MM.1S (cell line): Measurements from ENCODE around the gene SMYD1.

ENCODE experiments used
- DNase-seq: peaks from one replicate; pipeline ENCODE4 v3.0.0-alpha.2; 2015
- H2AFZ ChIP-seq: fragments of 300-600 bp; sonication (generic); 2 replicates; pipeline ENCODE4 v1.6.0; 2016; ENCODE audit warnings: antibody characterized with exemption, low read length
- H3F3A ChIP-seq: fragments of 300-600 bp; sonication (generic); 2 replicates; pipeline ENCODE4 v1.6.1; 2016; ENCODE audit warnings: mild to moderate bottlenecking, antibody characterized with exemption, low read length, moderate library complexity, mixed read lengths; ENCODE audit not compliant: insufficient read depth
- H3K27ac ChIP-seq: fragments of 300-600 bp; sonication (generic); 2 replicates; pipeline ENCODE4 v1.5.1; 2016; ENCODE audit warnings: mild to moderate bottlenecking, low read length
- H3K27me3 ChIP-seq: fragments of 300-600 bp; sonication (generic); replicated peaks from 2 replicates; pipeline ENCODE4 v1.6.0; 2016; ENCODE audit warnings: low read length; ENCODE audit not compliant: insufficient read depth
- H3K36me3 ChIP-seq: fragments of 300-600 bp; sonication (generic); replicated peaks from 2 replicates; pipeline ENCODE4 v1.6.1; 2016; ENCODE audit warnings: mild to moderate bottlenecking, low read length, mixed read lengths; ENCODE audit not compliant: insufficient read depth
- H3K4me1 ChIP-seq: fragments of 300-600 bp; sonication (generic); 2 replicates; pipeline ENCODE4 v1.6.1; 2016; ENCODE audit warnings: low read length, mixed read lengths
- H3K4me2 ChIP-seq: fragments of 300-600 bp; sonication (generic); 2 replicates; pipeline ENCODE4 v1.6.0; 2016; ENCODE audit warnings: low read depth, low read length
- H3K4me3 ChIP-seq: fragments of 300-600 bp; sonication (generic); 2 replicates; pipeline ENCODE4 v1.5.1; 2016; ENCODE audit warnings: low read length, mixed read lengths
- H3K79me2 ChIP-seq: fragments of 300-600 bp; sonication (generic); 2 replicates; pipeline ENCODE4 v1.6.1; 2016; ENCODE audit warnings: mixed run types, low read length, mixed read lengths
- H3K9ac ChIP-seq: fragments of 300-600 bp; sonication (generic); 2 replicates; pipeline ENCODE4 v1.6.1; 2016; ENCODE audit warnings: low read length, mixed read lengths
- H3K9me2 ChIP-seq: fragments of 300-600 bp; sonication (generic); replicated peaks from 2 replicates; pipeline ENCODE4 v1.6.1; 2016; ENCODE audit warnings: mild to moderate bottlenecking, low read length, mixed read lengths; ENCODE audit not compliant: insufficient read depth
- H3K9me3 ChIP-seq: fragments of 300-600 bp; sonication (generic); replicated peaks from 2 replicates; pipeline ENCODE4 v1.6.1; 2016; ENCODE audit warnings: mild to moderate bottlenecking, low read length, mixed read lengths; ENCODE audit not compliant: insufficient read depth
- H4K20me1 ChIP-seq: fragments of 300-600 bp; sonication (generic); 2 replicates; pipeline ENCODE4 v1.6.1; 2016; ENCODE audit warnings: mild to moderate bottlenecking, low read length, moderate library complexity, mixed read lengths; ENCODE audit not compliant: insufficient read depth
- CTCF ChIP-seq: fragments of 300-600 bp; sonication (generic); IDR thresholded peaks from 2 replicates; pipeline ENCODE4 v1.5.1; 2016; ENCODE audit warnings: antibody characterized with exemption, low read length, mixed read lengths
- EZH2 ChIP-seq: fragments of 300-600 bp; sonication (generic); optimal IDR thresholded peaks from 2 replicates; pipeline ENCODE3; 2017; ENCODE audit warnings: low read depth, mild to moderate bottlenecking, antibody characterized with exemption, low read length, mixed read lengths
- EZH2phosphoT487 ChIP-seq: fragments of 300-600 bp; sonication (generic); IDR thresholded peaks from 2 replicates; pipeline ENCODE4 v1.6.1; 2018; ENCODE audit warnings: antibody characterized with exemption, low read length

SMYD1 gene

GRCh38 chr2:88125344-88125923 is 57.8 kb downstream of the SMYD1 start:
- Histone ChIP-seq H3K27me3 (no peaks in the 10 kb centered on the region), H3K27ac (no peak overlapping the region), H3K9me3 (no peaks in the 10 kb centered on the region), H3K4me1 (no peaks in the 10 kb centered on the region), H3K36me3 (no peaks in the 10 kb centered on the region), H3K9ac (no peak overlapping the region), H3K79me2 (no peaks in the 10 kb centered on the region), H3K4me2 (no peak overlapping the region), H4K20me1 (no peaks in the 10 kb centered on the region), H3F3A (no peaks in the 10 kb centered on the region), H2AFZ (no peak overlapping the region), H3K4me3 (no peak overlapping the region), H3K9me2 (no peaks in the 10 kb centered on the region)
- no peak for DNase-seq
- TF ChIP-seq CTCF: no peak
- no peak for TF ChIP-seq EZH2
- no peak for TF ChIP-seq EZH2phosphoT487

GRCh38 chr2:88125924-88126771 is 58.5 kb downstream of the SMYD1 start:
- H3K27ac ChIP-seq: no peak overlapping the region
- H3K9ac ChIP-seq: no peak overlapping the region
- TF ChIP-seq EZH2phosphoT487 (no peak), EZH2 (no peak), CTCF (no peak)
- H3K4me1 ChIP-seq: no peaks in the 10 kb centered on the region
- H3K27me3 ChIP-seq: no peaks in the 10 kb centered on the region
- no peaks in the 10 kb centered on the region for H3K79me2 ChIP-seq
- DNase-seq: no peak
- H3K4me3 ChIP-seq: no peak overlapping the region
- H3K4me2 ChIP-seq: no peak overlapping the region
- no peaks in the 10 kb centered on the region for H3K9me3 ChIP-seq
- no peaks in the 10 kb centered on the region for H4K20me1 ChIP-seq
- H3K36me3 ChIP-seq: no peaks in the 10 kb centered on the region
- H3F3A ChIP-seq: no peaks in the 10 kb centered on the region
- H3K9me2 ChIP-seq: no peaks in the 10 kb centered on the region
- H2AFZ ChIP-seq: no peak overlapping the region

- Histone ChIP-seq H4K20me1 (no peaks in the 10 kb centered on the region), H3K79me2 (no peaks in the 10 kb centered on the region), H3K4me2 (no peak overlapping the region), H3F3A (no peaks in the 10 kb centered on the region), H3K27ac (no peak overlapping the region), H3K9me2 (no peaks in the 10 kb centered on the region), H3K4me1 (no peaks in the 10 kb centered on the region), H3K27me3 (no peaks in the 10 kb centered on the region), H3K4me3 (no peak overlapping the region), H3K9ac (no peak overlapping the region), H2AFZ (no peak overlapping the region), H3K9me3 (no peaks in the 10 kb centered on the region), H3K36me3 (no peaks in the 10 kb centered on the region)
- DNase-seq: no peak
- TF ChIP-seq EZH2phosphoT487 (no peak), CTCF (no peak), EZH2 (no peak)
These were observed 59.4 kb downstream of the SMYD1 start for GRCh38 chr2:88126772-88127637.
